H1 (cell line): ENCODE results near the gene CLTCL1. TPM values are rescaled to one million over a fixed set of nuclear protein-coding genes. Genes with fewer than 3 reads are reported as not detected.

Source experiments
- CTCF ChIA-PET: fragments of 300-600 bp; sonication (Branson Sonifier 250); formaldehyde crosslinking; loops from one replicate; lab custom pipeline; 2021; ENCODE audit not compliant: partially characterized antibody; lab: Charles Lee
- POLR2A ChIA-PET: fragments of 300-600 bp; sonication (Branson Sonifier 250); formaldehyde crosslinking; loops from one replicate; lab custom pipeline; 2021; ENCODE audit warnings: inconsistent platforms; ENCODE audit not compliant: partially characterized antibody; lab: Charles Lee
- DNase-seq, 2 experiments: peaks; one replicate each; pipeline versions ENCODE4 v3.0.0 to v3.0.0-alpha.2; 2010 to 2022; ENCODE audit warnings: low spot score in 2 of 2, low read depth in 1 of 2, mixed read lengths in 1 of 2
- FAIRE-seq: peaks from 2 replicates; lab custom pipeline; 2011; peaks lifted over from hg19 to GRCh38; lab: Jason Lieb, UNC
- H2AFZ ChIP-seq: 2 replicates; pipeline ENCODE4 v1.8.1; 2012; ENCODE audit warnings: low read length, inconsistent platforms
- H2AK5ac ChIP-seq: 2 replicates; pipeline ENCODE4 v1.6.1; 2013; ENCODE audit warnings: low read depth, low read length
- H2BK120ac ChIP-seq: replicated peaks from 2 replicates; pipeline ENCODE3; 2013; ENCODE audit warnings: low read depth, low read length, inconsistent platforms
- H2BK12ac ChIP-seq: 2 replicates; pipeline ENCODE4 v1.6.1; 2013; ENCODE audit warnings: low read depth, low read length
- H2BK15ac ChIP-seq: 2 replicates; pipeline ENCODE4 v1.6.1; 2013; ENCODE audit warnings: low read length
- H2BK20ac ChIP-seq: 2 replicates; pipeline ENCODE4 v1.6.1; 2013; ENCODE audit warnings: low read length
- H2BK5ac ChIP-seq: 2 replicates; pipeline ENCODE4 v1.6.1; 2013; ENCODE audit warnings: low read depth, low read length
- H3K14ac ChIP-seq: 2 replicates; pipeline ENCODE4 v1.6.1; 2013; ENCODE audit warnings: inconsistent platforms; ENCODE audit not compliant: insufficient read length
- H3K18ac ChIP-seq: 2 replicates; pipeline ENCODE4 v1.6.1; 2013; ENCODE audit warnings: low read length; ENCODE audit errors: extremely low read depth
- H3K23ac ChIP-seq: 2 replicates; pipeline ENCODE4 v1.6.1; 2013; ENCODE audit warnings: inconsistent platforms; ENCODE audit not compliant: insufficient read length
- H3K23me2 ChIP-seq: 2 replicates; pipeline ENCODE4 v1.6.1; 2013; ENCODE audit warnings: low read depth, low read length
- H3K27ac ChIP-seq: 2 replicates; pipeline ENCODE4 v1.6.1; 2011; ENCODE audit warnings: low read depth, low read length, inconsistent platforms
- H3K27me3 ChIP-seq, 4 experiments: replicated peaks in 1 of 4; 1 replicate in 1 of 4; 2 replicates in 3 of 4; pipeline versions ENCODE4 v1.6.1 to v1.8.1; 2011 to 2013; ENCODE audit warnings: low read length in 3 of 4, mild to moderate bottlenecking in 3 of 4, inconsistent platforms in 2 of 4, mixed read lengths in 2 of 4, moderate library complexity in 1 of 4; ENCODE audit not compliant: control insufficient read depth in 3 of 4, insufficient read depth in 3 of 4; ENCODE audit errors: extremely low read depth in 1 of 4
- H3K36me3 ChIP-seq, 4 experiments: 2 replicates each; pipeline versions ENCODE4 v1.6.1 to v1.8.1; 2011 to 2013; ENCODE audit warnings: mild to moderate bottlenecking in 4 of 4, low read length in 3 of 4, moderate library complexity in 2 of 4, control low read depth in 1 of 4, inconsistent platforms in 1 of 4; ENCODE audit not compliant: insufficient read depth in 4 of 4, control insufficient read depth in 2 of 4
- H3K4ac ChIP-seq: replicated peaks from 2 replicates; pipeline ENCODE3; 2013; ENCODE audit warnings: low read length, low read depth, mixed read lengths, inconsistent platforms; ENCODE audit not compliant: insufficient read length
- H3K4me1 ChIP-seq, 4 experiments: replicated peaks in 1 of 4; 1 replicate in 1 of 4; 2 replicates in 3 of 4; pipeline versions ENCODE4 v1.6.1 to v1.8.1; 2011 to 2013; ENCODE audit warnings: low read length in 3 of 4, inconsistent platforms in 2 of 4, mixed read lengths in 1 of 4; ENCODE audit not compliant: insufficient read depth in 4 of 4, control insufficient read depth in 3 of 4
- H3K4me2 ChIP-seq, 2 experiments: 2 replicates each; pipeline versions ENCODE4 v1.6.1 to v1.8.1; 2011 to 2013; ENCODE audit warnings: low read depth in 2 of 2, low read length in 2 of 2, control low read depth in 1 of 2, inconsistent platforms in 1 of 2, mild to moderate bottlenecking in 1 of 2; ENCODE audit not compliant: insufficient read depth in 1 of 2
- H3K4me3 ChIP-seq, 4 experiments: fragments of 200-600, 300-600 bp in 1 of 4; sonication (generic), shearing (Covaris generic), sonication (Bioruptor Twin) in 1 of 4; 2 replicates each; pipeline versions ENCODE4 v1.5.1 to v1.8.1; 2011 to 2016; ENCODE audit warnings: low read length in 4 of 4, low read depth in 3 of 4, control low read depth in 2 of 4, inconsistent platforms in 2 of 4, mild to moderate bottlenecking in 2 of 4, mixed read lengths in 1 of 4, moderate library complexity in 1 of 4; ENCODE audit not compliant: insufficient read depth in 2 of 4; ENCODE audit errors: extremely low read depth in 1 of 4
- H3K56ac ChIP-seq: replicated peaks from 2 replicates; pipeline ENCODE3; 2013; ENCODE audit warnings: low read depth, mild to moderate bottlenecking, mixed read lengths, low read length, inconsistent platforms; ENCODE audit not compliant: insufficient read length
- H3K79me1 ChIP-seq: 2 replicates; pipeline ENCODE4 v1.6.1; 2013; ENCODE audit warnings: low read depth, low read length, control low read depth
- H3K79me2 ChIP-seq, 2 experiments: 2 replicates each; pipeline versions ENCODE4 v1.6.1 to v1.8.1; 2012 to 2013; ENCODE audit warnings: low read length in 2 of 2, mild to moderate bottlenecking in 2 of 2, inconsistent platforms in 1 of 2; ENCODE audit not compliant: insufficient read depth in 2 of 2, control insufficient read depth in 1 of 2
- H3K9ac ChIP-seq, 4 experiments: replicated peaks in 1 of 4; 1 replicate in 1 of 4; 2 replicates in 3 of 4; pipeline versions ENCODE4 v1.6.1 to v1.8.1; 2011 to 2013; ENCODE audit warnings: low read depth in 3 of 4, low read length in 3 of 4, control low read depth in 2 of 4, mild to moderate bottlenecking in 2 of 4, moderate library complexity in 2 of 4, inconsistent platforms in 1 of 4; ENCODE audit errors: extremely low read depth in 1 of 4
- H3K9me3 ChIP-seq, 2 experiments: 2 replicates each; pipeline versions ENCODE4 v1.6.1 to v1.8.1; 2012 to 2013; ENCODE audit warnings: mild to moderate bottlenecking in 2 of 2, moderate library complexity in 2 of 2, control low read depth in 1 of 2, inconsistent platforms in 1 of 2, low read depth in 1 of 2, low read length in 1 of 2, mixed read lengths in 1 of 2; ENCODE audit not compliant: insufficient read depth in 2 of 2
- H4K20me1 ChIP-seq, 2 experiments: replicated peaks in 1 of 2; 2 replicates each; pipeline versions ENCODE3 to v1.8.1; 2011 to 2013; ENCODE audit warnings: inconsistent platforms in 2 of 2, low read length in 2 of 2, mild to moderate bottlenecking in 1 of 2; ENCODE audit not compliant: insufficient read depth in 2 of 2, control insufficient read depth in 1 of 2
- H4K5ac ChIP-seq: 2 replicates; pipeline ENCODE4 v1.6.1; 2013; ENCODE audit warnings: low read length, low read depth, mixed read lengths, inconsistent platforms; ENCODE audit not compliant: insufficient read length
- H4K8ac ChIP-seq: 2 replicates; pipeline ENCODE4 v1.8.0; 2013; ENCODE audit warnings: mild to moderate bottlenecking, moderate library complexity, low read length, inconsistent platforms; ENCODE audit not compliant: insufficient read depth; ENCODE audit errors: extremely low read depth
- H4K91ac ChIP-seq: replicated peaks from 2 replicates; pipeline ENCODE3; 2013; ENCODE audit warnings: low read length, mixed read lengths, inconsistent platforms; ENCODE audit not compliant: insufficient read length
- BCL11A ChIP-seq, 2 experiments: IDR thresholded peaks; one replicate each; pipeline ENCODE4 v1.6.1; 2011; ENCODE audit warnings: low read depth in 2 of 2, low read length in 2 of 2, mild to moderate bottlenecking in 2 of 2
- POU5F1 ChIP-seq: IDR thresholded peaks from 2 replicates; pipeline ENCODE4 v1.6.1; 2011; ENCODE audit warnings: low read depth, mild to moderate bottlenecking, low read length, moderate library complexity
- RNF2 ChIP-seq: fragments of 200-900, 300-1000 bp; sonication (generic); IDR thresholded peaks from 2 replicates; pipeline ENCODE4 v1.7.1; 2016; ENCODE audit warnings: borderline replicate concordance, low read depth, mild to moderate bottlenecking, antibody characterized with exemption, low read length; ENCODE audit not compliant: poor library complexity, severe bottlenecking; ENCODE audit errors: missing control alignments
- WGBS, 2 experiments: shearing (Covaris generic) in 1 of 2; methylation state at CpG; one replicate each; pipeline versions ENCODE4 v1.1.6 to v1.1.7; 2013 to 2015; ENCODE audit warnings: low lambda C conversion rate in 2 of 2, mixed read lengths in 2 of 2, inconsistent platforms in 1 of 2, low coverage in 1 of 2, missing lambda C conversion rate in 1 of 2; ENCODE audit not compliant: insufficient replicate concordance in 2 of 2, insufficient coverage in 1 of 2, insufficient read length in 1 of 2; ENCODE audit errors: extremely low coverage in 1 of 2, missing lambda C conversion rate in 1 of 2; 5-methylcytosine and 5-hydroxymethylcytosine counted together
- polyA plus RNA-seq, 7 experiments: library from polyadenylated mRNA; depleted of rRNA in 3 of 7; stranded (reverse) in 5 of 7; unstranded in 2 of 7; fragments of >200 nt in 5 of 7; fragments of 200-250 nt in 2 of 7; gene quantifications; 1 replicate in 5 of 7; 2 replicates in 1 of 7; 4 replicates in 1 of 7; pipeline versions ENCODE4 v1.2.1 to v1.2.3, GENCODE V29; 2011 to 2013; ENCODE audit warnings: missing spikeins in 2 of 7, mixed read lengths in 2 of 7
- total RNA-seq: library from RNA; stranded (reverse); fragmentation: NEBNext Ultra II Directional; extraction: Animal tissue kit (Norgen Biotek cat#: 25700); gene quantifications from 2 replicates; pipeline ENCODE4 v1.2.1, GENCODE V29; 2021

The CLTCL1 gene
- total and polyA plus RNA-seq, 2 of the 8 experiments (the other 6 are each of a cell fraction or from before 2014, with no cell fraction given), result 12.4 to 17.0 TPM

DNA sequence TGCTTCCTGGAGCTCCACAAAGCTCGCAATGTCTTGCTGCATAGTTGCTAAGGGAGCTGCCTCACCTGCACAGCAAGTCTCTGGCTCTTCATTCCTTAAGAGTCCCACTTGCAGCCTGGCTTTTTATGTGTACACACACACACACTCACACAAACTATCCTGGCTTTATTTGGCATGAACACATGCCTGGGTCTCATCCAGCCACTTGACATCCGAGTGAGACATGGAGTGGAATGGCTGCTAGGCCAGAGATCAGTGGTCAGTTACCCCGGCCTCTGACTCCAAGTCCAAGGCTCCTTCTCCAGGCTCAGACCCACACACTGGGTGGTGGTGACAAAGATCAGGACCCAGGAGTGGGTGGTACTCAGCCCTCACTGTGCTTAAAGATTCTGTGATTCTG is 37.9 kb upstream of the CLTCL1 start:
- no peaks in the 10 kb centered on the region for H3K27me3 ChIP-seq
- no peak overlapping the region for H4K5ac ChIP-seq
- H3K27ac ChIP-seq, result no peak overlapping the region
- H4K8ac ChIP-seq, result no peak overlapping the region
- no peak overlapping the region for H3K9ac ChIP-seq
- H3K4me1 ChIP-seq, result no peaks in the 10 kb centered on the region
- H2BK15ac ChIP-seq, result no peak overlapping the region
- DNase-seq (no peak), FAIRE-seq (no peak)
- H4K20me1 ChIP-seq, result peaks cover 2 to 3% of the 10 kb centered on the region in 2 experiments
- H3K4me3 ChIP-seq, result no peak overlapping the region
- no peak overlapping the region for H2AFZ ChIP-seq
- 90% methylated on average over 3 of the region's 3 CpGs; no CpG with 5 or more reads in 1 of the 2 experiments for WGBS, 2 experiments
- no peak overlapping the region for H2BK12ac ChIP-seq
- H2AK5ac ChIP-seq, result no peak overlapping the region
- no peaks in the 10 kb centered on the region for H3K79me2 ChIP-seq
- no peak overlapping the region for H3K23ac ChIP-seq
- no peak overlapping the region for H3K4me2 ChIP-seq
- no peak overlapping the region for H2BK20ac ChIP-seq
- no peak overlapping the region for H4K91ac ChIP-seq
- no peak overlapping the region for H3K14ac ChIP-seq
- POLR2A ChIA-PET, result interaction anchor here (1.2 kb wide), 1 partner anchor 16 kb away, joined by 4 read pairs; no protein-coding TSS in a partner anchor
- no peak overlapping the region for H3K56ac ChIP-seq
- H3K79me1 ChIP-seq, result no peaks in the 10 kb centered on the region
- H3K4ac ChIP-seq, result no peak overlapping the region
- H3K18ac ChIP-seq, result no peak overlapping the region
- H3K23me2 ChIP-seq, result no peaks in the 10 kb centered on the region
- no peak overlapping the region for H2BK120ac ChIP-seq
- H2BK5ac ChIP-seq, result no peak overlapping the region
- H3K36me3 ChIP-seq, result peaks cover 4 to 27% (median 20%) of the 10 kb centered on the region in 4 experiments; a peak in 6 of 8 replicates
- CTCF ChIA-PET, result no interaction called here
- H3K9me3 ChIP-seq, result peaks cover 0 to 2% of the 10 kb centered on the region in 2 experiments; a peak in 1 of 4 replicates
- no peak for TF ChIP-seq RNF2
- TF ChIP-seq POU5F1, result no peak
- no peak for TF ChIP-seq BCL11A (IDR thresholded peaks at IDR 0.05; ENCODE audit: low read depth in 2 of 2, low read length in 2 of 2)
